Measurements from ENCODE around the gene B4GALT7.

The B4GALT7 gene

GRCh38 chr5:177593511-177593910 lies 6.4 kb upstream of the B4GALT7 start:
- no peak for DNase-seq (ENCODE audit: low read depth, low spot score)

GRCh38 chr5:177594071-177594470 lies 5.9 kb upstream of the B4GALT7 start:
- no peak for DNase-seq (ENCODE audit: low read depth, low spot score)

DNA sequence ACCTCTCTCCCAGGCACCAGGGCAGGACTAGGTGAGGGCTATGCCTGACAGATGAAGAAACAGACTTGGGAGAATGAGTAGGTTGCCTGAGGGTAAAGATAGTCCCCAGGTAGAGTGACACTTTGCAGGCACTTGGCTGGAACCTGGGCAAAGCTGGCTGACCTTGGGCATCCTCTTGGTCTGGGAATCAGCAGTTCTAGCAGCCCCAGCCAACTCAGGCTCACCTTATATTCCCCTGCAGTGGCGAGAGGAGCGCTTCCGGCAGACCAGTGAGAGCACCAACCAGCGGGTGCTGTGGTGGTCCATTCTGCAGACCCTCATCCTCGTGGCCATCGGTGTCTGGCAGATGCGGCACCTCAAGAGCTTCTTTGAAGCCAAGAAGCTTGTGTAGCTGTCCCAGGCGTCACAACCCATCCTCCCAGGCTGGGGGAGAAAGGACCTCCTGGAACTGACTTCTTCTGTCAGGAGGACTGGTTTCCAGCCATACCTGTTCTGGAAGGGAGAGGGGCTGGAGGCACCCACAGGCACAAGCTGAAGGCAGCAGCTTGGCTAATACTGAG lies 4.8 kb upstream of the B4GALT7 start:
- no peak for DNase-seq (ENCODE audit: low read depth, low spot score)

GRCh38 chr5:177595991-177596774 lies 3.7 kb upstream of the B4GALT7 start:
- no peak for DNase-seq (ENCODE audit: low read depth, low spot score)

- DNase-seq (ENCODE audit: low read depth, low spot score), result no peak
These were observed 3.1 kb upstream of the B4GALT7 start for GRCh38 chr5:177596775-177597238.

- DNase-seq (ENCODE audit: low read depth, low spot score), result no peak
These were observed 1.5 kb upstream of the B4GALT7 start for GRCh38 chr5:177598477-177598876.

GRCh38 chr5:177600508-177601018 lies 631 bp downstream of the B4GALT7 start:
- DNase-seq (ENCODE audit: low read depth, low spot score), result no peak

- DNase-seq (ENCODE audit: low read depth, low spot score), result no peak
These were observed 1.2 kb downstream of the B4GALT7 start for GRCh38 chr5:177601126-177601525.

GRCh38 chr5:177601577-177602457 lies 1.9 kb downstream of the B4GALT7 start:
- DNase-seq (ENCODE audit: low read depth, low spot score), result no peak

- DNase-seq (ENCODE audit: low read depth, low spot score), result no peak
These were observed 2.5 kb downstream of the B4GALT7 start for GRCh38 chr5:177602458-177602830.

GRCh38 chr5:177603631-177604030 lies 3.7 kb downstream of the B4GALT7 start:
- no peak for DNase-seq (ENCODE audit: low read depth, low spot score)

GRCh38 chr5:177604116-177604521 lies 4.2 kb downstream of the B4GALT7 start:
- no peak for DNase-seq (ENCODE audit: low read depth, low spot score)

- DNase-seq (ENCODE audit: low read depth, low spot score), result no peak
These were observed 4.7 kb downstream of the B4GALT7 start for GRCh38 chr5:177604656-177605055.

GRCh38 chr5:177605078-177605477 lies 5.1 kb downstream of the B4GALT7 start:
- no peak for DNase-seq (ENCODE audit: low read depth, low spot score)

- no peak for DNase-seq (ENCODE audit: low read depth, low spot score)
These were observed 5.7 kb downstream of the B4GALT7 start for GRCh38 chr5:177605667-177606066.

GRCh38 chr5:177606071-177607051 lies 6.4 kb downstream of the B4GALT7 start:
- no peak for DNase-seq (ENCODE audit: low read depth, low spot score)

DNA sequence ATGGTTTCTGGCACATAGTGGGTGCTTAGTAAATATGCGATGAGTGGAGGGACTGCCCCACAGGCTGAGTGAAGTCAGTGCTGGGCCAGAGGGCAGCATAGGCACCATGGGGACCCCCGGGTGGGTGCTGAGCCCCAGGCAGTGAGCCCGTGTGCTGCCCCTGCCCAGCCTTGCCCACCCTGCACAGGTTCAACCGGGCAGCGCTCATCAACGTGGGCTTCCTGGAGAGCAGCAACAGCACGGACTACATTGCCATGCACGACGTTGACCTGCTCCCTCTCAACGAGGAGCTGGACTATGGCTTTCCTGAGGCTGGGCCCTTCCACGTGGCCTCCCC lies 7.2 kb downstream of the B4GALT7 start:
- DNase-seq (ENCODE audit: low read depth, low spot score), result no peak

DNA sequence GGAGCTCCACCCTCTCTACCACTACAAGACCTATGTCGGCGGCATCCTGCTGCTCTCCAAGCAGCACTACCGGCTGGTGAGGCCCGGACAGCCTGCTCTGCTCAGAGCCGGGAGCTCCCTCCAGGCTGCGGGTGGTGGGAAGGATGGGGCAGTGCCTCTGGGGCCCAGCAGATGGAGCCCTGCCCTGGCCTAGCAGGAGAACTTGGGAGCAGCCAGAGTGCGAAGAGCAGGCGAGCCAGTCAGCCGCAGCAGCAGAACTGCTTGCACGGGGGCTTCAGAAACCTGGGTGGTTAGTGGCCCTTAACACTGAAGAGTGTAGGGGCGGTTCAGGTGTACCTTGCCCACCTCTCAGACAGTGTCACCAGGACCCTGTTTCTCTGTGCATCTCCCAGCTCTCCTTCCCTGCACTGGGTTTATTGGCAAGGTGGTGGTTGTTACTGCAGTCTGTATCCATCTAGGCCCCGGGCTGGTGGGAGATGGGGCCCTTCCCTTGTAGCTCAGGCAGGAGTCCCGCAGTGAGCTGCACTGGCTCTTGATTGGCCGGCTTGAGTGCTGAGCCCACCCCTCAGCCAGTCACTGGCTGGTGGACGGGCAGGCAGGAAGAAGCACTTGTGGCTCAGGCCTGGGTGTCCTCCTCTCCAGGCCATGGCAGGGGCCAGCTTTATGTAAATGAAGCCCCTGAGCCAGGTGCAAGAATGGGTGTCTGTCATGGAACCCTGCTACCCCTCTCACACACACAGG lies 7.7 kb downstream of the B4GALT7 start:
- DNase-seq (ENCODE audit: low read depth, low spot score), result no peak

DNA sequence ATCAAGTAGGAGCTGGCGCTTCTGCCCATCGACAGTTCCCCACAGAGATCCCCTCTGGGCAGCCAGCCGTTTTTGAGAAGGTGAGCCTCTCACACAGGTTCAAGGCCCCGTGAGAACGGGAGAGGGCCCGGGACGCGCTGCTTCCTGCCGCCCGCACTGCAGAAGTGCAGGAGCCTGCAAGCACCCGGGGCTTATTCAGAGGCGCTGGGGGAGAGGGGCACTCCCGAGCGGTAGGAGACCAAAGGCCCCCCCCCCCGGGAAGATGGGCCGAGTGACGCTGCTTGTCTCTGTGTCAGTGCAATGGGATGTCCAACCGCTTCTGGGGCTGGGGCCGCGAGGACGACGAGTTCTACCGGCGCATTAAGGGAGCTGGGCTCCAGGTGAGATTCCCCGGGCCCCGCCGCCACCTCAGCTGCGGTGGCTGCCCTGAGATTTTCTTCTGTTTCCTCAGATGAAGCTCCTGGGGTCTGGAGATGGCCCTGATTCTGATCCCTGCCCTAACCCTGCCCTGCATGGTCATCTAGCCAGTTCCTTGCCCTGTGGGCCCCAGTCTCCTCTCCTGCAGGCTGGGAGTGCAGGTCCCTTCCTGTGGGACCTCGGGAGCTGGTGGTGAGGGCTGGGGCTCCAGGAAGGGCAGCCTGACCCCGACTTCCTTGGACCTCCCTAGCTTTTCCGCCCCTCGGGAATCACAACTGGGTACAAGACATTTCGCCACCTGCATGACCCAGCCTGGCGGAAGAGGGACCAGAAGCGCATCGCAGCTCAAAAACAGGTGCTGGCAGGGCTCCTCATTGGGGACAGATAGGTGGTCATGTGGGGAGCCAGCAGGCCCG lies 8.5 kb downstream of the B4GALT7 start:
- no peak for DNase-seq (ENCODE audit: low read depth, low spot score)
